ENCODE measurements around the gene DNAH3.
"Not testable (repeated sequence)": the region's sequence is repeated elsewhere in the genome, so short reads cannot be mapped to it uniquely, and the experiment has no call there.

DNA sequence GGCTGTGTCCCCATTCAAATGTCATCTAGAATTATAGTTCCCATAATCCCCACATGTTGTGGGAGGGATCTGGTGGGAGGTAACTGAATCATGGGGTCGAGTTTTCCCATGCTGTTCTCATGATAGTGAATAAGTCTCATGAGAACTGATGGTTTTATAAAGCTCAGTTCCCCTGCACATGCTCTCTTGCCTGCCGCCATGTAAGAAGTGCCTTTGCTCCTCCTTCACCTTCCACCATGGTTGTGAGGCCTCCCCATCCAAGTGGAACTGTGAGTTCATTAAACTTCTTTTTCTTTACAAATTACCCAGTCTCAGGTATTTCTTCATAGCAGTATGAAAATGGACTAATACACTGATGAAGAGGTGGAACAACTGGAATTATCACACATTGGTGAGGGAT is 55.9 kb downstream of the DNAH3 start:
- TF ChIP-seq, protein P1, sequence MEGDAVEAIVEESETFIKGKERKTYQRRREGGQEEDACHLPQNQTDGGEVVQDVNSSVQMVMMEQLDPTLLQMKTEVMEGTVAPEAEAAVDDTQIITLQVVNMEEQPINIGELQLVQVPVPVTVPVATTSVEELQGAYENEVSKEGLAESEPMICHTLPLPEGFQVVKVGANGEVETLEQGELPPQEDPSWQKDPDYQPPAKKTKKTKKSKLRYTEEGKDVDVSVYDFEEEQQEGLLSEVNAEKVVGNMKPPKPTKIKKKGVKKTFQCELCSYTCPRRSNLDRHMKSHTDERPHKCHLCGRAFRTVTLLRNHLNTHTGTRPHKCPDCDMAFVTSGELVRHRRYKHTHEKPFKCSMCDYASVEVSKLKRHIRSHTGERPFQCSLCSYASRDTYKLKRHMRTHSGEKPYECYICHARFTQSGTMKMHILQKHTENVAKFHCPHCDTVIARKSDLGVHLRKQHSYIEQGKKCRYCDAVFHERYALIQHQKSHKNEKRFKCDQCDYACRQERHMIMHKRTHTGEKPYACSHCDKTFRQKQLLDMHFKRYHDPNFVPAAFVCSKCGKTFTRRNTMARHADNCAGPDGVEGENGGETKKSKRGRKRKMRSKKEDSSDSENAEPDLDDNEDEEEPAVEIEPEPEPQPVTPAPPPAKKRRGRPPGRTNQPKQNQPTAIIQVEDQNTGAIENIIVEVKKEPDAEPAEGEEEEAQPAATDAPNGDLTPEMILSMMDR (IDR thresholded peaks at IDR 0.05; ENCODE audit: low read length), result not testable (repeated sequence)
- not testable (repeated sequence) for TF ChIP-seq EZH2 (IDR thresholded peaks at IDR 0.05; ENCODE audit: borderline replicate concordance, low read length)

Measured in OCI-LY1 (cell line).